Measurements from ENCODE around the gene MRPL21. TPM values are rescaled to one million over a fixed set of nuclear protein-coding genes. Genes with fewer than 3 reads are reported as not detected.

The MRPL21 gene
- total and polyA plus RNA-seq, 2 experiments from 2014 or later: 62.4 to 232 TPM

DNA sequence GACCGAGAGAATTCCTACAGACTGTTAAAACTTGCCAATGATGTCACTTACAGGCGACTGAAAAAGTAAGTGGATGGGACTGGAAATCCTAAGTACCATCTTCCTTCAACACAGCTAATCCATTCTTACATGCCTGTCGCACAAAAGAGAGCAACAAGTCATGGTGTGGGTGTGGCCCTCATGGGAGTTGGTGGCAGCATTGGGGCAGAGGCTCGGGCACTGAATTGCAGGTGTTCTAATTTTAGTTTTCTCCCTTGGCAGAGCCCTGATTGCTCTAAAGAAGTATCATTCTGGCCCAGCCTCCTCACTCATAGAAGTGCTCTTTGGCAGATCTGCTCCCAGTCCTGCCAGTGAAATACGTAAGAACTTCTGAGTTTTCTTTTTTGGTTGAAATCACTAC, 4.6 kb upstream of the MRPL21 start (continued):
- TF ChIP-seq, protein P1, sequence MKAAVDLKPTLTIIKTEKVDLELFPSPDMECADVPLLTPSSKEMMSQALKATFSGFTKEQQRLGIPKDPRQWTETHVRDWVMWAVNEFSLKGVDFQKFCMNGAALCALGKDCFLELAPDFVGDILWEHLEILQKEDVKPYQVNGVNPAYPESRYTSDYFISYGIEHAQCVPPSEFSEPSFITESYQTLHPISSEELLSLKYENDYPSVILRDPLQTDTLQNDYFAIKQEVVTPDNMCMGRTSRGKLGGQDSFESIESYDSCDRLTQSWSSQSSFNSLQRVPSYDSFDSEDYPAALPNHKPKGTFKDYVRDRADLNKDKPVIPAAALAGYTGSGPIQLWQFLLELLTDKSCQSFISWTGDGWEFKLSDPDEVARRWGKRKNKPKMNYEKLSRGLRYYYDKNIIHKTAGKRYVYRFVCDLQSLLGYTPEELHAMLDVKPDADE (IDR thresholded peaks at IDR 0.05): no peak
- TF ChIP-seq CREB1 (CRISPR knock-in tag; IDR thresholded peaks at IDR 0.05; ENCODE audit: low read depth): no peak
- TF ChIP-seq, protein P2, sequence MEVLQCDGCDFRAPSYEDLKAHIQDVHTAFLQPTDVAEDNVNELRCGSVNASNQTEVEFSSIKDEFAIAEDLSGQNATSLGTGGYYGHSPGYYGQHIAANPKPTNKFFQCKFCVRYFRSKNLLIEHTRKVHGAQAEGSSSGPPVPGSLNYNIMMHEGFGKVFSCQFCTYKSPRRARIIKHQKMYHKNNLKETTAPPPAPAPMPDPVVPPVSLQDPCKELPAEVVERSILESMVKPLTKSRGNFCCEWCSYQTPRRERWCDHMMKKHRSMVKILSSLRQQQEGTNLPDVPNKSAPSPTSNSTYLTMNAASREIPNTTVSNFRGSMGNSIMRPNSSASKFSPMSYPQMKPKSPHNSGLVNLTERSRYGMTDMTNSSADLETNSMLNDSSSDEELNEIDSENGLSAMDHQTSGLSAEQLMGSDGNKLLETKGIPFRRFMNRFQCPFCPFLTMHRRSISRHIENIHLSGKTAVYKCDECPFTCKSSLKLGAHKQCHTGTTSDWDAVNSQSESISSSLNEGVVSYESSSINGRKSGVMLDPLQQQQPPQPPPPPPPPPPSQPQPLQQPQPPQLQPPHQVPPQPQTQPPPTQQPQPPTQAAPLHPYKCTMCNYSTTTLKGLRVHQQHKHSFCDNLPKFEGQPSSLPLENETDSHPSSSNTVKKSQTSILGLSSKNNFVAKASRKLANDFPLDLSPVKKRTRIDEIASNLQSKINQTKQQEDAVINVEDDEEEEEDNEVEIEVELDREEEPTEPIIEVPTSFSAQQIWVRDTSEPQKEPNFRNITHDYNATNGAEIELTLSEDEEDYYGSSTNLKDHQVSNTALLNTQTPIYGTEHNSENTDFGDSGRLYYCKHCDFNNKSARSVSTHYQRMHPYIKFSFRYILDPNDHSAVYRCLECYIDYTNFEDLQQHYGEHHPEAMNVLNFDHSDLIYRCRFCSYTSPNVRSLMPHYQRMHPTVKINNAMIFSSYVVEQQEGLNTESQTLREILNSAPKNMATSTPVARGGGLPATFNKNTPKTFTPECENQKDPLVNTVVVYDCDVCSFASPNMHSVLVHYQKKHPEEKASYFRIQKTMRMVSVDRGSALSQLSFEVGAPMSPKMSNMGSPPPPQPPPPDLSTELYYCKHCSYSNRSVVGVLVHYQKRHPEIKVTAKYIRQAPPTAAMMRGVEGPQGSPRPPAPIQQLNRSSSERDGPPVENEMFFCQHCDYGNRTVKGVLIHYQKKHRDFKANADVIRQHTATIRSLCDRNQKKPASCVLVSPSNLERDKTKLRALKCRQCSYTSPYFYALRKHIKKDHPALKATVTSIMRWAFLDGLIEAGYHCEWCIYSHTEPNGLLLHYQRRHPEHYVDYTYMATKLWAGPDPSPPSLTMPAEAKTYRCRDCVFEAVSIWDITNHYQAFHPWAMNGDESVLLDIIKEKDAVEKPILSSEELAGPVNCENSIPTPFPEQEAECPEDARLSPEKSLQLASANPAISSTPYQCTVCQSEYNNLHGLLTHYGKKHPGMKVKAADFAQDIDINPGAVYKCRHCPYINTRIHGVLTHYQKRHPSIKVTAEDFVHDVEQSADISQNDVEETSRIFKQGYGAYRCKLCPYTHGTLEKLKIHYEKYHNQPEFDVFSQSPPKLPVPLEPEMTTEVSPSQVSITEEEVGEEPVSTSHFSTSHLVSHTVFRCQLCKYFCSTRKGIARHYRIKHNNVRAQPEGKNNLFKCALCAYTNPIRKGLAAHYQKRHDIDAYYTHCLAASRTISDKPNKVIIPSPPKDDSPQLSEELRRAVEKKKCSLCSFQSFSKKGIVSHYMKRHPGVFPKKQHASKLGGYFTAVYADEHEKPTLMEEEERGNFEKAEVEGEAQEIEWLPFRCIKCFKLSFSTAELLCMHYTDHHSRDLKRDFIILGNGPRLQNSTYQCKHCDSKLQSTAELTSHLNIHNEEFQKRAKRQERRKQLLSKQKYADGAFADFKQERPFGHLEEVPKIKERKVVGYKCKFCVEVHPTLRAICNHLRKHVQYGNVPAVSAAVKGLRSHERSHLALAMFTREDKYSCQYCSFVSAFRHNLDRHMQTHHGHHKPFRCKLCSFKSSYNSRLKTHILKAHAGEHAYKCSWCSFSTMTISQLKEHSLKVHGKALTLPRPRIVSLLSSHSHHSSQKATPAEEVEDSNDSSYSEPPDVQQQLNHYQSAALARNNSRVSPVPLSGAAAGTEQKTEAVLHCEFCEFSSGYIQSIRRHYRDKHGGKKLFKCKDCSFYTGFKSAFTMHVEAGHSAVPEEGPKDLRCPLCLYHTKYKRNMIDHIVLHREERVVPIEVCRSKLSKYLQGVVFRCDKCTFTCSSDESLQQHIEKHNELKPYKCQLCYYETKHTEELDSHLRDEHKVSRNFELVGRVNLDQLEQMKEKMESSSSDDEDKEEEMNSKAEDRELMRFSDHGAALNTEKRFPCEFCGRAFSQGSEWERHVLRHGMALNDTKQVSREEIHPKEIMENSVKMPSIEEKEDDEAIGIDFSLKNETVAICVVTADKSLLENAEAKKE (CRISPR knock-in tag; IDR thresholded peaks at IDR 0.05): no peak
- no peak for TF ChIP-seq ZNF331 (CRISPR knock-in tag; IDR thresholded peaks at IDR 0.05; ENCODE audit: low read depth)
- no peak for TF ChIP-seq STAT1 (IDR thresholded peaks at IDR 0.05; ENCODE audit: unreplicated experiment)
- no peak for TF ChIP-seq EZH2 (IDR thresholded peaks at IDR 0.05; ENCODE audit: low read depth, unreplicated experiment)
- TF ChIP-seq ZNF114 (CRISPR knock-in tag; IDR thresholded peaks at IDR 0.05): no peak

All from GM23338 (cell line).